C1 segment of cervical spinal cord (tissue), 14 donors: ENCODE measurements around the gene PAK3.

Experiments
- DNase-seq, 14 donors: peaks; one replicate each; lab custom pipeline; 2025; lab: John Stamatoyannopoulos, UW

The PAK3 gene

GRCh38 chrX:111260451-111260850 is 164.5 kb downstream of the PAK3 start:
- DNase-seq = no peak

- no peak for DNase-seq
Measured at GRCh38 chrX:111262086-111262485, 166.1 kb downstream of the PAK3 start.

- DNase-seq = no peak
Measured at GRCh38 chrX:111264385-111264784, 168.4 kb downstream of the PAK3 start.

GRCh38 chrX:111265486-111265885 is 169.5 kb downstream of the PAK3 start:
- DNase-seq = no peak

GRCh38 chrX:111268506-111268905 is 172.5 kb downstream of the PAK3 start:
- no peak for DNase-seq

- no peak for DNase-seq
Measured at GRCh38 chrX:111270339-111270738, 174.3 kb downstream of the PAK3 start, which contains the start of gene CAPN6. Gene CAPN6 (minus strand): TSS chrX:111270483. CDS start chrX:111263936, 6,547 bp downstream.
